CD4-positive, alpha-beta T cell (primary cell): ENCODE results near the gene FILIP1L. TPM values are rescaled to one million over a fixed set of nuclear protein-coding genes. Genes with fewer than 3 reads are reported as not detected.

Experiments used
- ATAC-seq: fragments of 200-7000 bp; cut with Tn5 transposase; one replicate; pipeline ENCODE4 v1.10.0; 2022; ENCODE audit warnings: mild to moderate bottlenecking; ENCODE audit not compliant: poor library complexity
- CTCF ChIA-PET: fragments of 350-600 bp; sonication (Branson Sonifier 250); formaldehyde crosslinking; loops from one replicate; lab custom pipeline; 2021; ENCODE audit warnings: antibody characterized with exemption, inconsistent platforms; lab: Charles Lee
- POLR2A ChIA-PET: fragments of 350-600 bp; sonication (Branson Sonifier 250); formaldehyde crosslinking; loops from one replicate; lab custom pipeline; 2021; ENCODE audit warnings: antibody characterized with exemption, inconsistent platforms; lab: Charles Lee
- DNase-seq, 14 experiments: peaks; one replicate each; pipeline ENCODE4 v3.0.0-alpha.2; 2013 to 2020; ENCODE audit warnings: mixed read lengths in 2 of 14
- H3K27ac ChIP-seq, 2 donors: one replicate each; pipeline versions ENCODE4 v1.5.1 to v1.7.0; 2013; ENCODE audit warnings: low read length in 2 of 2, low read depth in 1 of 2, mild to moderate bottlenecking in 1 of 2
- H3K27me3 ChIP-seq, 2 experiments: 1 replicate in 1 of 2; 2 replicates in 1 of 2; pipeline versions ENCODE4 v1.6.1 to v1.7.0; 2013; ENCODE audit warnings: low read length in 2 of 2, control low read depth in 1 of 2, mild to moderate bottlenecking in 1 of 2, moderate library complexity in 1 of 2; ENCODE audit not compliant: insufficient read depth in 2 of 2, control insufficient read depth in 1 of 2
- H3K36me3 ChIP-seq: one replicate; pipeline ENCODE4 v1.6.1; 2013; ENCODE audit warnings: low read length, control low read depth; ENCODE audit not compliant: insufficient read depth
- H3K4me1 ChIP-seq: one replicate; pipeline ENCODE4 v1.6.1; 2013; ENCODE audit warnings: low read length, control low read depth; ENCODE audit not compliant: insufficient read depth
- H3K4me3 ChIP-seq: one replicate; pipeline ENCODE4 v1.5.1; 2013; ENCODE audit warnings: mild to moderate bottlenecking, low read length, moderate library complexity
- H3K9me3 ChIP-seq, 2 experiments: 1 replicate in 1 of 2; 2 replicates in 1 of 2; pipeline versions ENCODE4 v1.6.1 to v1.7.0; 2013; ENCODE audit warnings: low read length in 2 of 2, mild to moderate bottlenecking in 2 of 2, control low read depth in 1 of 2, moderate library complexity in 1 of 2; ENCODE audit not compliant: control insufficient read depth in 1 of 2, insufficient read depth in 1 of 2
- H3K27ac Mint-ChIP-seq: one replicate; pipeline ENCODE4 v1.8.0; 2020; ENCODE audit warnings: mixed read lengths
- H3K27me3 Mint-ChIP-seq: one replicate; pipeline ENCODE4 v1.8.0; 2021; ENCODE audit warnings: mixed read lengths
- H3K36me3 Mint-ChIP-seq: one replicate; pipeline ENCODE4 v1.8.0; 2021; ENCODE audit warnings: low read depth, mixed read lengths
- H3K4me1 Mint-ChIP-seq: one replicate; pipeline ENCODE4 v1.8.0; 2021; ENCODE audit warnings: low read depth, mixed read lengths
- H3K4me3 Mint-ChIP-seq: one replicate; pipeline ENCODE4 v1.8.0; 2020; ENCODE audit warnings: mild to moderate bottlenecking, mixed read lengths
- H3K9me3 Mint-ChIP-seq: one replicate; pipeline ENCODE4 v1.8.0; 2020; ENCODE audit warnings: mixed read lengths
- intact Hi-C, 2 experiments: fragments of 100-400 bp; cut with DNase I in 1 of 2; cut with micrococcal nuclease in 1 of 2; formaldehyde crosslinking; loops; one replicate each; pipeline versions ENCODE4 v1.15.1 to v1.9.0; 2023 to 2025; cut with DNase I, micrococcal nuclease
- total RNA-seq, 174 experiments: library from RNA in 2 of 174; stranded (reverse) in 2 of 174; gene quantifications; one replicate each; pipeline ENCODE4 v1.2.3 and lab custom pipeline; 2021 to 2026
- TF ChIP-seq, protein P1 (sequence below): fragments of 200-600 bp; IDR thresholded peaks from one replicate; pipeline ENCODE4 v1.8.0; 2022; ENCODE audit warnings: antibody characterized with exemption, mild to moderate bottlenecking

Gene FILIP1L
- total RNA-seq, 2 experiments from 2014 or later = 0.08 to 0.28 TPM

DNA sequence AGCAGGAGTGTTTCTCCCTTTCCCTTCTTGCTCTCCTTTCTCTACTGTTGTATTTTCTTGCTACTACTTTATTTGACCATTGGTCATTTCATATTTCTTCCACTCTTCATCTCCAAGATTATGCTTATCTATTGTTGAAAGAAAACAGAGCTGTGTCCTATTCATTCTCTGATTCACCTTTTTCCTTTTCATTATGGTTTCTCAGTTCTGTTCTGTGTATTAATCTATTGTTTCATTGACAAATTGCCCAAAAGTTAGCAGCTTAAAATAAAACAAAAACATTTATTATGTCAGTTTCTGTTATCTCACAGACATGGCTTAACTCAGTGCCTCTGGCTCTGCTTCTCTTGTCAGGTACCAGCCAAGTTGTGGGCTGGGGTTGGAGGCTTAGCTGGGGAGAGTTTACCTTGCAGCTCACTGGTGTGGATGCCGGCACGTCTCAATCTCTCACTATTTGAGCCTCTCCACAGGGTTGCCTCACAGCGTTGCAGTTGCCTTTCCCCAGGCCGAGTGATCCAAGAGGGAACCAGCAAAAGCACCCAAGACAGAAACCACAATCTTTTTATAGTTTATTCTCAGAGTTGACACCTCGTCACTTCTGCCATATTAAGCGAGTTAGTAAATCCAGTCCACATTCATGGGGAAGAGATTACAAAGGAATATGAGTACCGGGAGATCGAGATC is 36.9 kb upstream of the FILIP1L start:
- no peaks in the 10 kb centered on the region for H3K27me3 Mint-ChIP-seq
- H3K36me3 ChIP-seq = peaks cover 6% of the 10 kb centered on the region
- ATAC-seq (no peak), DNase-seq (no peak)
- H3K4me3 Mint-ChIP-seq = no peak overlapping the region
- H3K36me3 Mint-ChIP-seq = peaks cover 73% of the 10 kb centered on the region
- POLR2A ChIA-PET = no interaction called here
- H3K27ac Mint-ChIP-seq = no peak overlapping the region
- no peaks in the 10 kb centered on the region for H3K4me1 Mint-ChIP-seq
- H3K27ac ChIP-seq = no peak overlapping the region
- no peak overlapping the region for H3K4me3 ChIP-seq
- H3K4me1 ChIP-seq = no peaks in the 10 kb centered on the region
- TF ChIP-seq, protein P1, sequence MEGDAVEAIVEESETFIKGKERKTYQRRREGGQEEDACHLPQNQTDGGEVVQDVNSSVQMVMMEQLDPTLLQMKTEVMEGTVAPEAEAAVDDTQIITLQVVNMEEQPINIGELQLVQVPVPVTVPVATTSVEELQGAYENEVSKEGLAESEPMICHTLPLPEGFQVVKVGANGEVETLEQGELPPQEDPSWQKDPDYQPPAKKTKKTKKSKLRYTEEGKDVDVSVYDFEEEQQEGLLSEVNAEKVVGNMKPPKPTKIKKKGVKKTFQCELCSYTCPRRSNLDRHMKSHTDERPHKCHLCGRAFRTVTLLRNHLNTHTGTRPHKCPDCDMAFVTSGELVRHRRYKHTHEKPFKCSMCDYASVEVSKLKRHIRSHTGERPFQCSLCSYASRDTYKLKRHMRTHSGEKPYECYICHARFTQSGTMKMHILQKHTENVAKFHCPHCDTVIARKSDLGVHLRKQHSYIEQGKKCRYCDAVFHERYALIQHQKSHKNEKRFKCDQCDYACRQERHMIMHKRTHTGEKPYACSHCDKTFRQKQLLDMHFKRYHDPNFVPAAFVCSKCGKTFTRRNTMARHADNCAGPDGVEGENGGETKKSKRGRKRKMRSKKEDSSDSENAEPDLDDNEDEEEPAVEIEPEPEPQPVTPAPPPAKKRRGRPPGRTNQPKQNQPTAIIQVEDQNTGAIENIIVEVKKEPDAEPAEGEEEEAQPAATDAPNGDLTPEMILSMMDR = no peak
- peaks cover 5% of the 10 kb centered on the region for H3K9me3 Mint-ChIP-seq
- intact Hi-C loops = no loop called here
- no peaks in the 10 kb centered on the region for H3K27me3 ChIP-seq
- CTCF ChIA-PET = no interaction called here
- peaks cover 7% of the 10 kb centered on the region in 2 experiments for H3K9me3 ChIP-seq

DNA sequence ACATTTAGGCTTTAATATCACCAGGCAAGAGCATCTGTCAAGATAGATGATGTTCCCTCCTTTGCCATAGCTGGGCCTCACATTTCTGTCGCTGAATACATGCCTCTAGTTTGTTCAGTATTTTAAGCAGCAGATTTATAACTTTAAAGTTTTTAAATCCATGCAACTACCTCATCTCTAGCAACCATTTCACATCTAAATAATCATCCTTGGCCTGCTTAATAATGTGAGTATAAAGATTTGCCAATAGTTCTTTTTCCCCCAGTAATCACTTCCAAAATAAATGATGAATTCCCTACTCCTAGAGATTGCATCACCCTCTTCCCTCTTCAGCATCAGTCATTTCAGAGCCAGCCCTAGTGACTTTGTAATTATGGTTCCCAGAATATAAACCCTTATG is 36.2 kb upstream of the FILIP1L start:
- ATAC-seq (no peak), DNase-seq (no peak)
- Mint-ChIP-seq H3K36me3 (peaks cover 68% of the 10 kb centered on the region), H3K9me3 (peaks cover 5% of the 10 kb centered on the region), H3K27ac (no peak overlapping the region), H3K27me3 (no peaks in the 10 kb centered on the region), H3K4me3 (no peak overlapping the region), H3K4me1 (no peaks in the 10 kb centered on the region)
- intact Hi-C loops = no loop called here
- Histone ChIP-seq H3K27me3 (no peaks in the 10 kb centered on the region), H3K27ac (no peak overlapping the region), H3K9me3 (peaks cover 4 to 5% of the 10 kb centered on the region in 2 experiments), H3K36me3 (peaks cover 6% of the 10 kb centered on the region), H3K4me1 (no peaks in the 10 kb centered on the region), H3K4me3 (no peak overlapping the region)
- ChIA-PET CTCF (no interaction called here), POLR2A (no interaction called here)
- TF ChIP-seq, protein P1 = no peak

- ATAC-seq (no peak), DNase-seq (no peak)
- Mint-ChIP-seq H3K9me3 (no peaks in the 10 kb centered on the region), H3K4me1 (no peaks in the 10 kb centered on the region), H3K27ac (no peak overlapping the region), H3K27me3 (no peaks in the 10 kb centered on the region), H3K36me3 (peaks cover 62% of the 10 kb centered on the region), H3K4me3 (no peak overlapping the region)
- Histone ChIP-seq H3K27ac (no peak overlapping the region), H3K27me3 (no peaks in the 10 kb centered on the region), H3K4me3 (no peak overlapping the region), H3K9me3 (peaks cover 0 to 4% of the 10 kb centered on the region in 2 experiments), H3K36me3 (peaks cover 6% of the 10 kb centered on the region), H3K4me1 (no peaks in the 10 kb centered on the region)
- CTCF ChIA-PET = no interaction called here
- POLR2A ChIA-PET = no interaction called here
- intact Hi-C loops = no loop called here
- TF ChIP-seq, protein P1 = no peak
Measured at GRCh38 chr3:100149713-100150415, 35.6 kb upstream of the FILIP1L start.
